NCI-H146 treated with DMSO at 0.1 percent for 48 hours (cell line): ENCODE measurements around the gene LIPH.
A peak's percentile ranks its signal among the peaks of the same experiment; 100 is the strongest.
"Not testable (repeated sequence)": the region's sequence is repeated elsewhere in the genome, so short reads cannot be mapped to it uniquely, and the experiment has no call there.

Source experiments
- DNase-seq: peaks from one replicate; lab custom pipeline; 2025; ENCODE audit not compliant: unreplicated experiment; lab: John Stamatoyannopoulos, UW

The LIPH gene

DNA sequence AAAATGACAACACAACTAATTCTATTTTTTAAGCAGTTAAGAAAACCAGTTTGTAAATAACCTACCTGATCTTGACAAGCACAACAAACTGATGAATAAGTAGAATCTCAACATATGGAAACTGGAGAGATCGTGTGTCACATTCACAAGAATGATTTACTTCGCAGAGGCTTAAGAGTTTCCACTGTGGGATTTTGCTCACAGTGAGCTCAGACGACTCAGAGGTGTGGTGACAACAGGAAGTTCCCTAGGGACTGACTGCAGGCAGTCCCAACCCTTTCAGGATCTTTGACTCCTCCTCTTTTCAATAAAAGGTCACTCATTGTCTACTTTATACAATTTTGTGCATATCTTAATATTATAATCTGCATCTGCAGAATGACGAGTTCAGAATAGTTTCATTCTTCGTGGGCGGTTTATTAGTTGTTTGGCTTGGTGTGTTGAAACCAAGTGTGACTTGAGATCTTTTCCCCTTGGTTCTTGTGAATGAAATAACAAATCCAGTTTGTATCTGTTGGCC, at the start of gene LIPH:
Gene LIPH (minus strand): TSS at position 231 of the 520 bp plus-strand sequence. CDS start 117 bp downstream, at position 114.
- DNase-seq: peak; percentile 24

DNA sequence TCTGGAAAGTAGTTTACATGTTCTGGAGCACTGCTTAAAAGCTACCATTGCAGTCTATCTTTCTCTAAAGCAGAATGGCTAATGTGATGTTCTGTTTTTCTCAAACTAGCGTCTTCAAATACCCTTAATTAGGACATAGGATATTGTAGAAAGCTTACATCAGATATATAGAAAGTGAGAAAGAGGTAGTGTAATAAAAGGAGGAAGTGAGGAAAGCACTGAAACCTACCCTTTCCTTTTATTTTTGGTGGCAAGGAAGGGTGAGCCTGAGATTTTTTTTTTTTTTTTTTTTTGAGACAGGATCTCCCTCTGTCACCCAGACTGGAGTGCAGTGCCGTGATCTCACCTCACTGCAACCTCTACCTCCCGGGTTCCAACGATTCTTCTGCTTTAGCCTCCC, 43.1 kb upstream of the LIPH start:
- no peak for DNase-seq

DNA sequence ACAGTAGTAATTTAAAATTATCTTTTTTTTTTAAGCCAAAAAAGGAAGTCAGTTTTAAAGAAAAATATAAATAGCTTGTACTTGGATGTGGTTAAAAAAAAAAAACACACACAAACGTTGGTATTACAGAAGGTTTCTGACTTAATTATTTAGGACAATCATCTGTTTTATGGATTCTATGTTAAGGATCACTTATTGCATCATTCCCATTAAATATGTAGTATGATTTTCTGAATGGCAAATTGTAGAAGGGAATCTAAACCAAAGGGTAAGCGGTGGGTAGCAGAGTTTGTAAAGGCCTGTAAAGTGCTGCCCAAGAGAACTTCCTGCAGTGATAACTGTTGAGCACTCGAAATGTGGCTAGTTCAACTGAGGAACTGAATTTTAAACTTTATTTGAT, 41.7 kb upstream of the LIPH start:
- no peak for DNase-seq

DNA sequence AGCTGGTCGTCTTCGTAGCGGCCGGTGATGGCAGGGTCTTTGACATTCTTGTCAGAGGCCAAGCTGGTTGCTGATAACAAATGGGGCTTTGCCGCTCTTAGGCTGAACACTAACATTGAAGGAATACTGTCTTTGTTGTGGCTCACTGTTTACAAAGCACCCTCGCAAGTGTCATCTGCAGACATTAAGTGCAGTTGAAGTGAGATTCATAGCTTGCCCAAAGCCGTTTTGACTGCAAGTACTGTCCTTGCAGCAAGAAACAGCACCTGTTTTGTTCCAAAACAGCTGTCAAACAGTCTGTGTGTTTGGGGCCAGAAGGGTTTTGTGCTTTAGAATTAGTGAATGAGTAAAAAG, 34.3 kb upstream of the LIPH start:
- no peak for DNase-seq

DNA sequence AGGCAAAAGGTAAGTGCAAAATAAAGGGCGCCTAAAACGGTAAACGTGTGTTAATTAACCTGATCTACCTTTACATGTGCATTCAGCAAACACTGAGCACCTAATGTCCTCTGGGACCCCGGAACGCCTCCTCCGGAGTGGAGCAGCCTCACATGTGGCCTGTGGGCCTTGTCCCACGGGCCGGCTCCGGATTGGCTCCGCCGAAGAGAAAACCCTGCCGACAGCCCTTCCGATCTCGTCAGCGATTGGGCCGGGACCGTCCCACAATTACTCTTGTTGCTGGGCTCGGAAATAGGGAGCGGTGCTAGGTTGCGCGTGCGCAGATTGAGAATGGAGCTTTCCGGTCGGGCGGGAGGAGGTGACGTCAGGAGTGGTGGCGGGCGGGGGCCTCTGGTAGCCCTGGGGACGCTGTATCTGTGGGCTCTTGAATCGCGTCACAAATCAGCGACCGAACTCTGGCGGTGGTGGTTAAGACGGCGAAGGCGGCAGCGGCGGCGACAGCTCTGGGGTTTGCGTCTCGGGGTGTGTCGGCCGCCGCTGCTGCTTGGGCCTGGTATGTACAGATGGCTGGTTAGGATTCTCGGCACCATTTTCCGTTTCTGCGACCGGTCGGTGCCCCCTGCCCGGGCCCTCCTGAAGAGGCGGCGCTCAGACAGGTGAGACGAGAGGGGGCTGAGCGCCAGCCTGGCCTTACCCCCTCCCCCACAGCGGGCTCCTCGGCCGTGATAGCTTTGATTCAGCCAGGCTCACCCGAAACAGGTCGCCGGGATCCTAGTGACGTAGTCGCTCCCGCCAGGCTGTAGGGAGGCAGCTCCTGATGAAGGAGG, 33.7 kb upstream of the LIPH start, which contains the start of gene SENP2:
Gene SENP2 (plus strand): TSS at position 437 of the 827 bp plus-strand sequence. CDS start 119 bp downstream, at position 556.
- DNase-seq: peak; percentile 99

DNA sequence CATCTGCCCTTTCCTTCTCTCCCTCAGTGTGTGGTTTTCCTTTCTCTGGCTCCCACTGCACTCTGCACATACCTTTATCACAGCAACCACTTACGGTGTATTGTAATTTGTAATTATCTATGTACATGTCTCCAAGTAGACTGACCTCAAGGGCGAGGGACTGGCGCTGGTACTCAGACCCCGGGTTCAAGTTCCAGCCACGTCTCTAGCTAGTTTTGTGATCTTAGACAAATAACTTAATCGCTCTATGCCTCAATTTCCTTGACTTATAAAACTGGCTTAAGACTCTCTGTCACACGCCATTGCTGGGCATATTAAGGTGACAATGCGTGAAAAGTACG, 33.1 kb upstream of the LIPH start:
- DNase-seq: peak; percentile 65

DNA sequence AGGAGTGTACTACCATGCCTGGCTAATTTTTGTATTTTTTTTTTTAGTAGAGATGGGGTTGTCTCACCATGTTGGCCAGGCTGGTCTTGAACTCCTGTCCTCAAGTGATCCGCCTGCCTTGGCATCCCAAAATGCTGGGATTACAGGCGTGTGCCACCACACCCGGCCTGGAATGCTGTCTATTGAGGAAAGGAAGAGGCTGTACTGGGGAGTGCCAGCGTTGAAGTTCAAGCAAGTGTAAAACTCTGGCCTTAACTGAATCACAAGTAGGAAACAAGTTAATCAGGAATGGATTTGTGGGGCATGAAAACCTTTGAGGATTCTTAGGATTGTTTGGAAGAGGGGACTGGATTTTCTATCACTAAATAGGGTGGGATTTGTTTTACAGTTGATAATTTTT, 32.3 kb upstream of the LIPH start:
- DNase-seq: no peak

DNA sequence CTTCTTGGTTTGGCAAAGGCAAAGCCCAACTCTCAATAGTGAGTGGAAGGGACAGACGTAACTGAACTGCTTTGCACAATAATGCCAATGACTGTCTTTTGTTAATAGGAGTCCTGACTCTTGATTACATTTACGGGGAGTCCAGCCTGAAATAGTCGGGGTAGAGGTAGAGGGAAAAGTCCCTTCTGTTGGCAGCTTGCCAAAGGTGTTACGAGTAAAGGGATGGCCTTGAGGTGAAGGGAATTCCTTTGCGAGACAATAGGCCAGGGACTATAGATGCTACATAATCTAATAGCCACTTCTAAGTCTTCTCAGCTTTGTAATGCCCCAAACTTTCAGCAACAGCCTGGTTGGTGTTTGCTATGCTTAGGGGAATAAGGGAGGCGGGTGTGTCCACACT, 31.5 kb upstream of the LIPH start:
- DNase-seq: no peak

DNA sequence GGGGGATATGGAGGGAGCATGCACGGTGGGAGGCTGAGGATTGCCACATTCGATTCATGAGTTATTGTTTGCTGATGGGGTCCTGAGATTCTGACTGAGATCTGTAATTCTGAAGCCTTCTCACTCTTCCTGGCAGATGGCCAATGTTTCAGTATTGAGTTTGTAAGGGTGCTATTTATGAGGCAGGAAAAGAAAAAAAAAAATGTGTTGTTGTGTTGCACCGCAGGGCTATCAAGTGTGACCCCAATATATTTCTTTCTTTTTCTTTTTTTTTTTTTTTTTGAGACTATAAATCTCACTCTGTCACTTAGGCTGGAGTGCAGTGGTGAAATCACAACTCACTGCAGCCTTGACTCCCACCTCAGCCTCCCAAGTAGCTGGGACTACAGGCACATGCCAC, 30.5 kb upstream of the LIPH start:
- DNase-seq: no peak

DNA sequence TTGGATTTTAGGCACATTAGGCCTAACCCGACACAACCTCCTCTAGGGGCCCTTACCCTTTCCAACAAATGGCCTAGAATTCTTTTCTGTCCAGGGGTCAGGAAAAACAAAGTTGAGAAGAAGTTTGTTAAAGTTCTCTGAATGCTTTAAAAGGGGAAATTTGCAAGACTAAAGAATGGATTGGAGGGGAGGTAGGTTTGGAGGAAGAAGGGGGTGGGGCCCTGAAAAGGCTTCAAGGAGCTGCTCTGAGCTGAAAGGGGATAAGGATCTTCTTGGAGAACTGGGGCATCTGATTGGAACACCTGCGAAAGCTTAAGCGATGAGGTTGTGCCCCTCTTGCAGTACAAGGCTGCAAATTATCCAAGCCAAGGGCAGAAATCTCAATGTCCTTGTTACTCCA, 29.8 kb upstream of the LIPH start:
- DNase-seq: no peak

DNA sequence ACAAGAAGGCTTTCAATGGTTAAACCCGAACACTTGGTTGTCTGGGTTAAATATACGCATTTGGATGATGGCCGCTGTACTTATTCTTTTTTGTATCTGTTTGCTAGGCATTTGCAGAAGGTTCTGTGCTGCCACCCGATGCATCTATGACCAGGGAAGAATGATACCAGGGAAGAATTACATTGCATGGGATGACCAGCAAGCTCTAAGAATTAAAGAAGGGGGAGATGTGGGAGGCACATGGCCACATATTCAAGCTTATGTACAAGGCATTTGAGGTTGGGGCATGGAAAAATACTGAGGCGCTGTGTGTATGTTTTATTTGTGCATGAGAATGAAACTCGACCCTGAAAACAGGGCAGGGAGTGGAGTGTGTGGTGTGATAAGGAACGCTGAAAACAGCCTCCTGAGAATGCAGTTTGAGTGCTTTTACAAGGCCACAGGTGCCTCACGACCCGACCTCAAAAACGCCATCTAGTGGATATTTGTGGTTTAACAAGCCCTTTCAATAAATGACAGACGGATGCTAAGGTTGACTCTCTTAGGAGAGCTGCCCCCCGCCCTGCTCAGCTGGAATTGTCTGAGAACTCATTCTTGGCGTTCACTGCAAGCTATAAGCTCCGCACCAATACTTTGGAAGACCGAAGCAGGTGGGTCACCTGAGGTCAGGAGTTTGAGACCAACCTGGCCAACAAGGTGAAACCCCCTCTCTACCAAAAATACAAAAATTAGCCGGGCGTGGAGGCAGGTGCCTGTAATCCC, 22.9 kb upstream of the LIPH start:
- peak; percentile 86 for DNase-seq

DNA sequence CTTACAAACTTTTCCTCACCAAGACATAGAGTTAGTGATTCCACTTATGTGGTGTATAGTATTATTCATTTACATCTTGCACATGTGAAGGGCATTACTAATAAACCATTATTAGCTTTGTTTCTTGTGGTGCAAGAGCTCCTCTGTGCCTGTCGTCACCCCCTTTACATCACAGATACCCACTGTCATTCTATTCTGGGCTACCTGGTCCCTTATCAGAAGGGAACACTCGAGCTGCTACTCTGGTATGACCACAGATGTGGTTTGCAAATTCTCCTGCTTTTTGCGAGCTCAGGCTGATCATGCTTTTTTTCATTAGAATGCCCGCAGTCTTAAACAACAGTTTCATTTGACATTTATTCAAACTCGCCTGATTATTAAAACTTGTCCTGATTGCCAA, 19.8 kb upstream of the LIPH start:
- DNase-seq: no peak

DNA sequence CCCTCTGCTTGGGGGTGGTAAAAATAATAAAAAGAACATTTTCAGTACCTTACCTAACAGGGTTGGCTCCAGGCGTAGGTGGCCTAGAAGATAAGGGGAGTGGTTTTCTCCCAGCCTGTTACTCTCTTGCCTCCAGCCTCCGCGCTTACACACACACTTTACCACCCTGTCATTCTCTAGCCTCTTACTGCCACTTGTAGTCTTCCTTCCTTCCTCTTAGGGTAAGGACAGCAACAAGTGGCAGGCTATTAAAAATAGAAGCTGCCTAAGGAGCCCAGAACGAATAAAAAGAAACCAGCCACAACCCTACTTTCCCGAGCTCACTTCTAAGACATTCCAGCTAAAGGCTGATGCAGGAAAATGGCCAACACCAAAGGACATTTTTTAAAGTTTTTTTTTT, 9.6 kb upstream of the LIPH start:
- no peak for DNase-seq

DNA sequence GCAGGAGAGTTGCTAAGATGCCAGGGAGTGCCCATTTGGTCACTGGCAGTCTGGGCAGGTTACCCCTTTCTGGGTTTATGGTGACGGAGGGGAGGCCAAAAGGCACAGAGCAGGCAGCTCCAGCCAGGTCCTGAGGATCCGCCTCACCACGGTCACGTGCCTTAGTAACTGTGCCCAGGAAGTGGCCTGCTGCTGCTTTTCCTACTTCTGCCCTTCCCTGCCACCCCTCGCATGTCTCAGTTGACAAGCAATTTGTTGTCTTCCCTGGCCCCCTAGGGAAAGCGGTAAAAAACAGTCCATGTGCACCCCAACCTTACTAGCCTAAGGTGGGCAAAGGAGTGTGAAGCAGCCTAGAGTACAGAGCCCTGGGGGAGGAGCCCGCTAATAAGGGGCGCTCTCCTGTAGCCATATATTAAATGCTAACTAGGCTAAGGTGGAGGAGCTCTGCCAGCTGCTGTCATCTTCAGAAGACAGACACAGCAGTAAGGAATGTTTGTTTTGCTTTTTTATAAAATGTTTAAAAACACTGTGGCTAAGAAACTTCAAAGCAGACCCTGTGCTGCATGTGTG, 9.1 kb upstream of the LIPH start:
- no peak for DNase-seq

DNA sequence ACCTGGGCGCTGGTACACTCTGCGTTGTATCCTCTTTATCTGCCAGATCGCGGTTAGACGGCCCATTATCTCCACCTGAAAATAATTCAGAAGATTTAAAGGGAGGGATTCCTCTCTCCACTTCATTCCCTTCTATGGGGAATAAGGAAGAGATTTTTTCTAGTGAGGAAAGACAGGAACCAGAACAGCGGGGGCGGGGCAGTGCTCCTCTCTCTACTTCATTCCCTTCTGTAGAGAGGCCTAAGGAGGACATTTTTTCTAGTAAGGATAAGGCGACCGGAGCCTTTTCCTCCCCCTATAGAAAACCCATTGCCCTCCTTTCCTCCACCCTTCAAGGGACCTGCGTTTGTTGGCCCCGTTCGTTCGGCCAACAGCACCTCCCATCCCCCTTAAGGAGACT, 8.3 kb upstream of the LIPH start:
- DNase-seq: no peak

DNA sequence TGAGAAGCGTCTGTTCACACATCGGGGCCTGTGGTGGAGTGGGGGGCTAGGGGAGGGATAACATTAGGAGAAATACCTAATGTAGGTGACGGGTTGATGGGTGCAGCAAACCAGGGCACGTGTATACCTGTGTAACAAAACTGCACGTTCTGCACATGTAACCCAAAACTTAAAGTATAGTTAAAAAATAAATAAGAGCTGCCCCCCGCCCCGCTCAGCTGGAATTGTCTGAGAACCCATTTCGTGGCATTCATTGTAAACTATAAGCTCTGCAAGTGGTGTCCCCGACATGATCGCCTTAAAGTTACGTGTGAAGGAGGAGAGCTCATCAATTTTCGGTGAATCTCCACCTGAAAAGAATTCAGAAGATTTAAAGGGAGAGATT, 7.3 kb upstream of the LIPH start:
- DNase-seq: no peak

DNA sequence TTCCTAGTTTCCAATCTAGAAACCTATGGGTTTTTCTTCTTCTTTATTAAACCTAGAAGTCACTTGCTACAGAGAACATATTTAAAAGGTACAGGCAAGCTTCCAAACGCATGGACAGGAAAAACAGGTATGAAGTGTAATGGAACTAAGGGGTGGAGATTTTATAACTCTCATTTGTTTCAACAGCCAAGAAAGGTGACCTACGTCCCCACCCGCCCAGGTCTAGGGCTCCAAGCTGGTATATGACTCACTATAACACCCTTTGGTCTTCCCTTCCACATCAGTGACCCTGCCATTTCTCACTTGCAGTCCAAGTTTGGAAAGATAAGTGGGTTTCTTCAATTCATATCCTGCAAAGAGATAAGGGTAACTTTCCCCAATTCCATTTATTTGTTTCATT, 6.0 kb upstream of the LIPH start:
- no peak for DNase-seq

DNA sequence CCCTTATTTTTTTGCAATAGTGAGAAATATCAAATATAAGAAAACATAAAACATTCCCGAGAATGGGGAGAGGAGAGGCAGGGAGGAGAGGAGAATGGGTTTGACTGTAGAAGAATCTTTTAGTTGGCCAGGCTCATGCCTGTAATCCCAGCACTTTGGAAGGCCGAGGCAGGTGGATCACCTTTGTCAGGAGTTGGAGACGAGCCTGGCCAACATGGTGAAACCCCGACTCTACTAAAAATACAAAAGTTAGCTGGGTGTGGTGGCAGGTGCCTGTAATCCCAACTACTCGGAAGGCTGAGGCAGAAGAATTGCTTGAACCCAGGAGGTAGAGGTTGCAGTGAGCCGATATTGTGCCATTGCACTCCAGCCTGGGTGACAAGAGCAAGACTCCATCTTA, 4.3 kb upstream of the LIPH start:
- not testable (repeated sequence) for DNase-seq

DNA sequence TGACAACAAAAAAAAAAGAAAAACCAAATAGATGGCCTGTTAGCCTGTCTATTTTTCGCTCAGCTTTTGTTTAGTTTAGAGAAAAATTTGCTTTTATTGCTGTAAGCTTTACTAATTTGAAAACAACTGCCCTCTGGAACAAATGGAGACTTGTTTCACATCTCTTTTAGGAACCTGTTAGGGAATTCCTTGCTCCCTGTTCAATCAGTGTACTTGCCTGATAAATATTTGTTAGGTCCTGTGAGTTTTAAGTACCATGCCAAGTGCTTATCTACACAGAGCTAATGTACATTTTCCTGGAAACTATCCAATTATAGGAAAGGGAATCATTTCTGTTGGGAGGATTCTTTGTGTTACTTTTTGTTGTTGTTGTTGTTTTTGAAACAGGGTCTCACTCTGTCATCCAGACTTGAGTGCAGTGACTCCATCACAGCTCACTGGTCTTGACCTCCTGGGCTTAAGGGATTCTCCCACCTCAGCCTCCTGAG, 3.5 kb upstream of the LIPH start:
- no peak for DNase-seq

DNA sequence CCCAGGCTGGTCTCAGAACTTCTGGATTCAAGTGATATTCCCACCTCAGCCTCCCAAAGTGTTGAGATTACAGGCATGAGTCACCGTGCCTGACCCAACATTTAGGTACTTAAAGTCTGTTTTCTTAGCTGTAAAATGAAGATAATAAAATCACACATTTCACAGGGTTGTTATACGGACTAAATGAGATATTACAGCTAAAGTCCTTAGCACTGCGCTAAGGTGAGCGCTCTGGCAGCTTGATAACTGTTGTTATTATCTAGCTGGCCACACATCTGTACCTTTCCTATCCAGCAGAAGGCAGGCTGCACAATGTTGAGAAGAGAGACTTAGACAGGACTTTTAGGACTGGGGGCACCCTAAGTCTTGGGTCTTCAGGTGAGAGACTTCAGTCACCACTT, 2.7 kb upstream of the LIPH start:
- DNase-seq: no peak

DNA sequence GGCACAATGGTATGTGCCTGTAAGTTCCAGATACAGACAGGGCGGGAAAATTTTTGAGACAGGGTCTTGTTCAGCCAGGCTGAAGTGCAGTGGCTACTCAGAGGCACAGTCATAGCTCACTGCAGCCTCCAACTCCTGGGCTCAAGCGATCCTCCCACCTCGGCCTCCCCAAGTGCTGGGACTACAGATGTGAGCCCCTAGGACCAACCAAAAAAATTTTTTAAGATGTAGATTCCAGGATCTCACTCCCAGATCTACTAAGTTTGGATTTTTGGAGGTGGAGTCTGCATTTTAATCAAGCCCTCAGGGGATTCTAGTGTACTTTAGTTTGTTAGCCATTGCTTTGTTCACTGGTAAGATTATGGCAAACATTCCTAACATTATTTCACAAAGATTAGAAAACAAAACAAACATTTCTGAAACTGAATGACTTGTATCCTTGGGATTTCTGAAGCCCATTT, 2.7 kb downstream of the LIPH start:
- DNase-seq: no peak

DNA sequence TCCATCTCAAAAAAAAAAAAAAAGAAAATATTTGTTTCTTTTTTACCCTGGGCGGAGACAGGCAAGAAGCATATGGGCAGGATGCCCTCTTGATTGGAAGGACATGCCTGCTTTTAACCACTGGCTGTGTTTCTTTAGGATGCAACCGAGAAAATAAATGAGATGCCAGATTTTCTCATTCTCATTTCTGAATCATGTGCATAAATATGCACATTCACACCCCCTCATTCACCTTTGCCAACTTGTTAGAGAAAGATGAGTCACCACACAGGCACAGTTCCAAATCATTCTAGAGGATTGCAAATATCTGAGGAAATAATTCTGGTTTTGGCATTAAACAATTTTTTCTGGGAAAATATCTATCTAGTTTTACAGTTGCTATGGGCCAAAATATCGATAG, 3.3 kb downstream of the LIPH start:
- DNase-seq: no peak
